GM19324 (cell line): Measurements from ENCODE around the gene ZSCAN20.
"Not testable (repeated sequence)": the region's sequence is repeated elsewhere in the genome, so short reads cannot be mapped to it uniquely, and the experiment has no call there.

Experiments used
- ATAC-seq: cut with Tn5 transposase; IDR thresholded peaks from one replicate; pipeline ENCODE4 v1.9.1; 2021; ENCODE audit warnings: mild to moderate bottlenecking, moderate library complexity; ENCODE audit not compliant: unreplicated experiment, low FRiP score

ZSCAN20 gene

GRCh38 chr1:33473900-33474299 lies 1.5 kb downstream of the ZSCAN20 start:
- ATAC-seq, result no peak

- ATAC-seq, result no peak
Measured at GRCh38 chr1:33477451-33477850, 5.0 kb downstream of the ZSCAN20 start.

GRCh38 chr1:33482412-33482811 lies 10.0 kb downstream of the ZSCAN20 start:
- ATAC-seq, result no peak

- no peak for ATAC-seq
Measured at GRCh38 chr1:33488624-33489023, 16.2 kb downstream of the ZSCAN20 start.

GRCh38 chr1:33494929-33495328 lies 22.5 kb downstream of the ZSCAN20 start:
- ATAC-seq, result no peak

- ATAC-seq, result no peak
Measured at GRCh38 chr1:33497410-33497809, 25.0 kb downstream of the ZSCAN20 start.

GRCh38 chr1:33500547-33500946 lies 28.1 kb downstream of the ZSCAN20 start:
- no peak for ATAC-seq

GRCh38 chr1:33501309-33501708 lies 28.9 kb downstream of the ZSCAN20 start:
- no peak for ATAC-seq

GRCh38 chr1:33501774-33502173 lies 29.3 kb downstream of the ZSCAN20 start:
- ATAC-seq, result no peak

- ATAC-seq, result no peak
Measured at GRCh38 chr1:33502726-33503125, 30.3 kb downstream of the ZSCAN20 start.

- no peak for ATAC-seq
Measured at GRCh38 chr1:33503506-33503905, 31.1 kb downstream of the ZSCAN20 start.

GRCh38 chr1:33507661-33508060 lies 35.2 kb downstream of the ZSCAN20 start:
- ATAC-seq, result no peak

GRCh38 chr1:33508151-33508550 lies 35.7 kb downstream of the ZSCAN20 start:
- no peak for ATAC-seq

GRCh38 chr1:33509276-33509675 lies 36.8 kb downstream of the ZSCAN20 start:
- ATAC-seq, result not testable (repeated sequence)

- ATAC-seq, result no peak
Measured at GRCh38 chr1:33512226-33513011, 40.0 kb downstream of the ZSCAN20 start.

GRCh38 chr1:33515112-33515511 lies 42.7 kb downstream of the ZSCAN20 start:
- ATAC-seq, result no peak

GRCh38 chr1:33515607-33516006 lies 43.2 kb downstream of the ZSCAN20 start:
- ATAC-seq, result no peak

- ATAC-seq, result no peak
Measured at GRCh38 chr1:33516428-33516827, 44.0 kb downstream of the ZSCAN20 start.

- no peak for ATAC-seq
Measured at GRCh38 chr1:33516891-33517567, 44.6 kb downstream of the ZSCAN20 start.

GRCh38 chr1:33517596-33518250 lies 45.3 kb downstream of the ZSCAN20 start:
- no peak for ATAC-seq

GRCh38 chr1:33519240-33519884 lies 46.9 kb downstream of the ZSCAN20 start:
- ATAC-seq, result no peak
